Spleen (tissue), 7 donors: ENCODE measurements around the gene FADS3.

Source experiments
- POLR2A ChIP-seq, 3 donors: fragments of 450-650 bp; IDR thresholded peaks; one replicate each; pipeline ENCODE4 v1.5.1; 2017; ENCODE audit warnings: antibody characterized with exemption in 3 of 3, mild to moderate bottlenecking in 1 of 3
- TF ChIP-seq, protein P1 (sequence below), 11 experiments: fragments of 200-600 bp in 7 of 11; fragments of 450-650 bp in 4 of 11; sonication (generic) in 4 of 11; IDR thresholded peaks in 8 of 11; conservative IDR thresholded peaks in 3 of 11; 1 replicate in 7 of 11; 2 replicates in 4 of 11; pipeline versions ENCODE4 v1.4.0 to v1.8.0; 2016 to 2021; ENCODE audit warnings: antibody characterized with exemption in 11 of 11, inconsistent platforms in 4 of 11, mild to moderate bottlenecking in 1 of 11
- donor health status: DM: no; HTN: no; CAD: no; lungs with moderate emphysema.
- donor health status: DM: no; HTN: no; CAD: no.
- donor health status: DM: no; HTN: no; CAD: no.

- TF ChIP-seq POLR2A (IDR thresholded peaks at IDR 0.05) = no peak
- TF ChIP-seq, protein P1, sequence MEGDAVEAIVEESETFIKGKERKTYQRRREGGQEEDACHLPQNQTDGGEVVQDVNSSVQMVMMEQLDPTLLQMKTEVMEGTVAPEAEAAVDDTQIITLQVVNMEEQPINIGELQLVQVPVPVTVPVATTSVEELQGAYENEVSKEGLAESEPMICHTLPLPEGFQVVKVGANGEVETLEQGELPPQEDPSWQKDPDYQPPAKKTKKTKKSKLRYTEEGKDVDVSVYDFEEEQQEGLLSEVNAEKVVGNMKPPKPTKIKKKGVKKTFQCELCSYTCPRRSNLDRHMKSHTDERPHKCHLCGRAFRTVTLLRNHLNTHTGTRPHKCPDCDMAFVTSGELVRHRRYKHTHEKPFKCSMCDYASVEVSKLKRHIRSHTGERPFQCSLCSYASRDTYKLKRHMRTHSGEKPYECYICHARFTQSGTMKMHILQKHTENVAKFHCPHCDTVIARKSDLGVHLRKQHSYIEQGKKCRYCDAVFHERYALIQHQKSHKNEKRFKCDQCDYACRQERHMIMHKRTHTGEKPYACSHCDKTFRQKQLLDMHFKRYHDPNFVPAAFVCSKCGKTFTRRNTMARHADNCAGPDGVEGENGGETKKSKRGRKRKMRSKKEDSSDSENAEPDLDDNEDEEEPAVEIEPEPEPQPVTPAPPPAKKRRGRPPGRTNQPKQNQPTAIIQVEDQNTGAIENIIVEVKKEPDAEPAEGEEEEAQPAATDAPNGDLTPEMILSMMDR (IDR thresholded peaks at IDR 0.05 in 8 of 11, conservative IDR thresholded peaks at IDR 0.05 in 3 of 11) = no peak
Measured at GRCh38 chr11:61935861-61936260, 44.5 kb upstream of the FADS3 start.
